ENCODE results near the gene RUFY4. TPM values are rescaled to one million over a fixed set of nuclear protein-coding genes. Genes with fewer than 3 reads are reported as not detected.

Gene RUFY4
- total RNA-seq, 2 experiments from 2014 or later: 1.6 to 1.7 TPM

DNA sequence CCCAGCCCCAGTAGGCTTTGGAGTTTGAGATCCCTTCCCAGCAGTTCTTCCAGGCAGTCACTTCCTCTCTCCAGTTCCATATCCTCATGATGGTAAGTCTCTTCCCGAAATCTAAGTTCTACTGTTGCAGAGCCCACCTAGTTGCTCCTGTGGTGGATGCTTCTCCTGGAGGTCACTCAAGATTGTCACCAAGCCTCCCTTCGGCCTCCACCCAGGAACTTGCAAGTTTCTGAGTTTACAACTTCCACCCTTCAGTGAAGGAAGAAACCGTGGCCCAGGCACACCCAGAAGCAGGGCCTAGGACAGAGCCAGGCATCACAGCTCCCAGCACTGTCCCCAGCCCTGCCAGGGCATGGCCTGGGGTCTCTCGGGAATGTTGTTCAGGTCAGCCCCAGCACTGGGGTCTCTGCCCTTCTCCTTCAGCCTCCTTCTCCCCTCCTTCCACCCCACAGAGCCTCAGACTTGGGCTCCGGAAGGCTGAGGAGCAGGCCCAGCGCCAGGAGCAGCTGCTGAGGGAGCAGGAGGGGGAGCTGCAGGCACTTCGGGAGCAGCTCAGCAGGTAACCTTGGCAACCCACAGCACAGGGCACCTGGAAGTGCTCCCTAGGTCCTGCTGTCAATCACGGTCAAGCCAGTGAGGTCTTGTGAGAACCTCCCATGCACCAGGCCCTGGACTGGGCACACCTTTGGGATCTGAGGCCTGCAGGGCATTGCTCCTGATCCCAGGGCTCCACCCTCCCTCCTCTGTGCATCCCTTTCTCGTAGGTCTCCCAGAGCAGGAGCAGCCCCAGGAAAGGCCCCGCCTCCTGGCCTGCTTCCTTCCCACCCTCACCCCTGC, 7.1 kb downstream of the RUFY4 start:
- H3K9me3 Mint-ChIP-seq (ENCODE audit: low read depth): no peaks in the 10 kb centered on the region
- CTCF ChIA-PET: no interaction called here
- no peak overlapping the region for H3K27ac Mint-ChIP-seq
- H3K4me1 Mint-ChIP-seq: no peaks in the 10 kb centered on the region
- no peaks in the 10 kb centered on the region for H3K36me3 Mint-ChIP-seq (ENCODE audit: low read depth)
- intact Hi-C loops (cut with DNase I, micrococcal nuclease): no loop called here
- no peak for DNase-seq
- POLR2A ChIA-PET: no interaction called here
- peaks cover 4% of the 10 kb centered on the region for H3K27me3 Mint-ChIP-seq
- no peak overlapping the region for H3K4me3 Mint-ChIP-seq
- no peak for ATAC-seq

GRCh38 chr2:218077464-218078216, 8.6 kb downstream of the RUFY4 start:
- Mint-ChIP-seq H3K36me3 (ENCODE audit: low read depth) (no peaks in the 10 kb centered on the region), H3K4me3 (no peak overlapping the region), H3K27ac (no peak overlapping the region), H3K27me3 (peaks cover 7% of the 10 kb centered on the region), H3K4me1 (no peaks in the 10 kb centered on the region), H3K9me3 (ENCODE audit: low read depth) (no peaks in the 10 kb centered on the region)
- DNase-seq (no peak), ATAC-seq (no peak)
- ChIA-PET CTCF (no interaction called here), POLR2A (no interaction called here)
- intact Hi-C loops (cut with DNase I, micrococcal nuclease): no loop called here

DNA sequence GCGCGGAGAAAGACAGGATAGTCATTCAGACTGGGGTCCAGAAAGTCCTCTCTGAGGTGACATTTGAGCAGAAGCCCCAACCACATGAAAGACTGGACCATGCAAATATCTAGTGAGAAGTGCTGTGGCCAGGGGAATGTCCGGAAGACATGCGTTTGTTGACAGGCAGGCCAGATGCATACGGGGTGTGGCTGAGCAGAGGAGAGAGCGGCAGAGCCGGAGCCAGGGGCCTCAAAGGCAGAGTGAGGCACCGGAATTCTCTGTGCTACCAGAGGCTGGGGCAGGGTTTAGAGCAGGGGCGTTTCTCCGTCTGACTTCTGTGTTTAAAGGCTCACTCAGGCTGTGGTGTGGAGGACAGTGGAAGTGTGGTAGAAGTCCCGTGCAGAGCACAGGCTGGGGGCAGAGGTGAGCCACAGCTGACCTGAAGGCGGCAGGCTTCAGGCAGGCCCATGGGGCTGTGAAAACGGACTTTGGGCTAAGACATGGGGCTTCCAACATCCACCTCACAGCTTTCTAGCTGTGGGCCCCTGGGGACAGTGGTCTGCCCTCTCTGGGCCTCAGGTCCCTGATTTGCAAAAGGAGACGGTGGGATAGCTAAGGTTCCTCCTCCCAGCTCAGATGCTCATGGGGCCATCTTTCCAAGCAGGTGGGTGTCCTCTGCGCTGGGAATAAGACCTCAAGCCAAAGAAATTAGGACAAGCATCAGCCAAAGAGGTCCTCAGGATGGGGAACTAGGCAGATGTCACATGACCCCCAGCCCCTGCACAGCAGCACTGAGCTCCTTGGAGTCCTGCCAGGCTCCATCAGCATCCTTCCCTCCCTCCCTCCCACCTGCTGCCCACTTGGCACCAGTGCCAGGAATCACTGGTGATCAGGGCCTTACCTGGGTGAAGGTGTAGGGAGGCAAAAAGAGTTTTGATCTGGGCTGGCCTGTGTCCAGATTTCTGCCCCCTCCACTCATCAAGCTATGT, 11.2 kb downstream of the RUFY4 start:
- H3K36me3 Mint-ChIP-seq (ENCODE audit: low read depth): no peaks in the 10 kb centered on the region
- DNase-seq: no peak
- ChIA-PET CTCF (interaction anchor here (0.6 to 1.4 kb wide), 3 partner anchors 11 to 859 kb away, joined by 3 to 4 read pairs (median 3); partner anchors contain the start of gene RUFY4), POLR2A (no interaction called here)
- no peak for ATAC-seq
- H3K27me3 Mint-ChIP-seq: peaks cover 4% of the 10 kb centered on the region
- no peaks in the 10 kb centered on the region for H3K4me1 Mint-ChIP-seq
- H3K27ac Mint-ChIP-seq: no peak overlapping the region
- intact Hi-C loops (cut with DNase I, micrococcal nuclease): no loop called here
- no peak overlapping the region for H3K4me3 Mint-ChIP-seq
- H3K9me3 Mint-ChIP-seq (ENCODE audit: low read depth): no peaks in the 10 kb centered on the region

DNA sequence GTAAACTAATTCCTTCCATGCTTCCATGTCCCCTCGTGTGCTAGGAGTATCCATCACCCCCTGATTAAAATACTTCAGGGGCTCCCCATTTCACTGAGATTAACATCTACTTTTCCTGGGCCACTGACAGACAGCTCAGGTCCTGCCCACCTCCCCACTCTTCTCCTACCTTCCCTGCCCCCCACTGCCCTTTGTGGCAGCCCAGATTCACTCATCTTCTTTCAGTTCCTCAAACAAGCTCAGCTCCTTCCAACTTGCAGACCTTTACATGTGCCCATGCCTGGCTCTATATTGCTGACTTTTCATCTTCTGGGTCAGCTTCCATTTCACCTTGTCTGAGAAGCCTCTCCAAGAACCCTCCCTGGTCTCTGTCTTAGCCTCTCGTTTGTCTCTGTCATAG, 12.0 kb downstream of the RUFY4 start:
- no peak for ATAC-seq
- intact Hi-C loops (cut with DNase I, micrococcal nuclease): no loop called here
- CTCF ChIA-PET: interaction anchor here (0.6 kb wide), 1 partner anchor 380 kb away, joined by 3 read pairs; no protein-coding TSS in a partner anchor

GRCh38 chr2:218081695-218082094, 12.6 kb downstream of the RUFY4 start:
- POLR2A ChIA-PET: interaction anchor here (0.6 kb wide), 1 partner anchor 379 kb away, joined by 5 read pairs; no protein-coding TSS in a partner anchor
- peaks cover 3% of the 10 kb centered on the region for H3K36me3 Mint-ChIP-seq (ENCODE audit: low read depth)
- CTCF ChIA-PET: no interaction called here
- no peaks in the 10 kb centered on the region for H3K4me1 Mint-ChIP-seq
- H3K27me3 Mint-ChIP-seq: peaks cover 4% of the 10 kb centered on the region
- no peak overlapping the region for H3K27ac Mint-ChIP-seq
- no peak overlapping the region for H3K4me3 Mint-ChIP-seq
- no peak for DNase-seq
- intact Hi-C loops (cut with DNase I, micrococcal nuclease): no loop called here
- H3K9me3 Mint-ChIP-seq (ENCODE audit: low read depth): peaks cover 8% of the 10 kb centered on the region
- no peak for ATAC-seq

More for the DNA sequence above, 12.0 kb downstream of the RUFY4 start:
- Mint-ChIP-seq H3K4me1 (no peaks in the 10 kb centered on the region), H3K4me3 (no peak overlapping the region), H3K9me3 (ENCODE audit: low read depth) (peaks cover 2% of the 10 kb centered on the region), H3K27ac (no peak overlapping the region), H3K36me3 (ENCODE audit: low read depth) (no peaks in the 10 kb centered on the region), H3K27me3 (peaks cover 4% of the 10 kb centered on the region)
- no peak for DNase-seq
- POLR2A ChIA-PET: no interaction called here

- ChIA-PET POLR2A (no interaction called here), CTCF (interaction anchor here (0.5 to 1.1 kb wide), 4 partner anchors 15 to 816 kb away, joined by 3 to 4 read pairs (median 3); no protein-coding TSS in a partner anchor)
- Mint-ChIP-seq H3K27ac (no peak overlapping the region), H3K9me3 (ENCODE audit: low read depth) (peaks cover 8% of the 10 kb centered on the region), H3K4me1 (no peaks in the 10 kb centered on the region), H3K36me3 (ENCODE audit: low read depth) (peaks cover 3% of the 10 kb centered on the region), H3K4me3 (no peak overlapping the region), H3K27me3 (peaks cover 4% of the 10 kb centered on the region)
- no peak for ATAC-seq
- no peak for DNase-seq
- intact Hi-C loops (cut with DNase I, micrococcal nuclease): no loop called here
Observed at GRCh38 chr2:218082586-218083351, 13.7 kb downstream of the RUFY4 start.

- no peak for DNase-seq
- ChIA-PET CTCF (interaction anchor here (0.5 to 1.1 kb wide), 4 partner anchors 15 to 815 kb away, joined by 3 to 4 read pairs (median 3); no protein-coding TSS in a partner anchor), POLR2A (no interaction called here)
- peaks cover 8% of the 10 kb centered on the region for H3K9me3 Mint-ChIP-seq (ENCODE audit: low read depth)
- no peak overlapping the region for H3K4me3 Mint-ChIP-seq
- H3K27ac Mint-ChIP-seq: no peak overlapping the region
- intact Hi-C loops (cut with DNase I, micrococcal nuclease): no loop called here
- peaks cover 4% of the 10 kb centered on the region for H3K27me3 Mint-ChIP-seq
- H3K36me3 Mint-ChIP-seq (ENCODE audit: low read depth): peaks cover 3% of the 10 kb centered on the region
- ATAC-seq: no peak
- H3K4me1 Mint-ChIP-seq: no peaks in the 10 kb centered on the region
Observed at GRCh38 chr2:218083352-218083676, 14.3 kb downstream of the RUFY4 start.

GRCh38 chr2:218086478-218086877, 17.4 kb downstream of the RUFY4 start:
- Mint-ChIP-seq H3K36me3 (ENCODE audit: low read depth) (peaks cover 3% of the 10 kb centered on the region), H3K9me3 (ENCODE audit: low read depth) (peaks cover 8% of the 10 kb centered on the region), H3K27ac (no peak overlapping the region), H3K27me3 (peaks cover 6% of the 10 kb centered on the region), H3K4me3 (no peak overlapping the region), H3K4me1 (no peaks in the 10 kb centered on the region)
- POLR2A ChIA-PET: no interaction called here
- intact Hi-C loops (cut with DNase I, micrococcal nuclease): no loop called here
- ATAC-seq (no peak), DNase-seq (no peak)
- CTCF ChIA-PET: interaction anchor here (0.8 kb wide), 1 partner anchor 967 kb away, joined by 3 read pairs; no protein-coding TSS in a partner anchor

DNA sequence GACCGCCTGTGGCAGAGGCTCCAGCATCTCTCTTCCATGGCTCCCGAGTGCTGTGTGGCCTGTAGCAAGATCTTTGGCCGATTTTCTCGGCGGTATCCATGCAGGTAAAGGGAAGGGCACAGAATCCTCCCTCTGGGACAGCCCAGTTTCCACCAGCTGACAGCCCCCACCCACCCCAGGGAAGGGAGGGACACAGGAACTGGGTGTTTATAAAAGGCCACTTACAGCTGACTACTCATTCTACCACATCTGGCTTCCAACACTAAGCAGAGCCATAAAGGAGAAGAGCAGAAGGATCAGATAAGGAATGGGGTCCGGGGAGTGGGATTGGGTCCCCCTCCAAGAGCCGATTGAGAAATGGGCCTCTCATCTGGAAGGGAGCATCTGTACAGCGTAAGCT, 20.2 kb downstream of the RUFY4 start:
- Mint-ChIP-seq H3K4me3 (no peak overlapping the region), H3K4me1 (no peaks in the 10 kb centered on the region), H3K9me3 (ENCODE audit: low read depth) (peaks cover 8% of the 10 kb centered on the region), H3K27me3 (peaks cover 1% of the 10 kb centered on the region), H3K36me3 (ENCODE audit: low read depth) (peaks cover 3% of the 10 kb centered on the region), H3K27ac (no peak overlapping the region)
- CTCF ChIA-PET: no interaction called here
- DNase-seq (no peak), ATAC-seq (no peak)
- POLR2A ChIA-PET: no interaction called here
- intact Hi-C loops (cut with DNase I, micrococcal nuclease): no loop called here

DNA sequence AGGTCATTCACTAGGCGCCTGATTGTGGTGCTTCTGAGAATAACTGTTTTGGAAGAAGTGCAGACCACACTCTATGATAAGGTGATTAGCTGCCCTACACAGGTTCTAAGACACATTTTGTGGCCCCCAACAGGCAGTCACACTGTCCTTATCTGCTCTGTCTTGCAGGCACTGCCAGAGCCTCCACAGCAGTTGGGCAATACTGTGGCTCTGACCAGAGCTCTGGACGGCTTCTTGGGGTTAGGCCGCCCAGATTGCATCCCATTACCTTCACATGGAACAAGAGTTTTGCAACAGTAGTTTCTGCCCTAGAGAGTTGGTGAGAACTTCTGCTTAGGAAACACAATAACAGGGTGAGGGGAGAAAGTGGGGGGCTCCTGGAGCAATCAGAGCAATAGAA, 22.7 kb downstream of the RUFY4 start:
- H3K4me3 Mint-ChIP-seq: no peak overlapping the region
- ATAC-seq: no peak
- no peak for DNase-seq
- POLR2A ChIA-PET: no interaction called here
- H3K27me3 Mint-ChIP-seq: peaks cover 1% of the 10 kb centered on the region
- no peaks in the 10 kb centered on the region for H3K4me1 Mint-ChIP-seq
- intact Hi-C loops (cut with DNase I, micrococcal nuclease): no loop called here
- no peaks in the 10 kb centered on the region for H3K9me3 Mint-ChIP-seq (ENCODE audit: low read depth)
- H3K36me3 Mint-ChIP-seq (ENCODE audit: low read depth): no peaks in the 10 kb centered on the region
- CTCF ChIA-PET: no interaction called here
- H3K27ac Mint-ChIP-seq: no peak overlapping the region

- intact Hi-C loops (cut with DNase I, micrococcal nuclease): no loop called here
- H3K27me3 Mint-ChIP-seq: peaks cover 1% of the 10 kb centered on the region
- CTCF ChIA-PET: interaction anchor here (0.7 kb wide), 1 partner anchor 48 kb away, joined by 3 read pairs; no protein-coding TSS in a partner anchor
- no peaks in the 10 kb centered on the region for H3K9me3 Mint-ChIP-seq (ENCODE audit: low read depth)
- no peaks in the 10 kb centered on the region for H3K4me1 Mint-ChIP-seq
- no peaks in the 10 kb centered on the region for H3K36me3 Mint-ChIP-seq (ENCODE audit: low read depth)
- DNase-seq (no peak), ATAC-seq (no peak)
- H3K27ac Mint-ChIP-seq: no peak overlapping the region
- POLR2A ChIA-PET: no interaction called here
- no peak overlapping the region for H3K4me3 Mint-ChIP-seq
Observed at GRCh38 chr2:218093879-218094278, 24.8 kb downstream of the RUFY4 start.
